Measurements from ENCODE around the gene CCM2.

- TF ChIP-seq CTCF (conservative IDR thresholded peaks at IDR 0.05; ENCODE audit: low read depth in 2 of 2) (no peak), EZH2 (IDR thresholded peaks at IDR 0.05; ENCODE audit: low read depth, unreplicated experiment) (no peak)
- TF ChIP-seq, protein P1, sequence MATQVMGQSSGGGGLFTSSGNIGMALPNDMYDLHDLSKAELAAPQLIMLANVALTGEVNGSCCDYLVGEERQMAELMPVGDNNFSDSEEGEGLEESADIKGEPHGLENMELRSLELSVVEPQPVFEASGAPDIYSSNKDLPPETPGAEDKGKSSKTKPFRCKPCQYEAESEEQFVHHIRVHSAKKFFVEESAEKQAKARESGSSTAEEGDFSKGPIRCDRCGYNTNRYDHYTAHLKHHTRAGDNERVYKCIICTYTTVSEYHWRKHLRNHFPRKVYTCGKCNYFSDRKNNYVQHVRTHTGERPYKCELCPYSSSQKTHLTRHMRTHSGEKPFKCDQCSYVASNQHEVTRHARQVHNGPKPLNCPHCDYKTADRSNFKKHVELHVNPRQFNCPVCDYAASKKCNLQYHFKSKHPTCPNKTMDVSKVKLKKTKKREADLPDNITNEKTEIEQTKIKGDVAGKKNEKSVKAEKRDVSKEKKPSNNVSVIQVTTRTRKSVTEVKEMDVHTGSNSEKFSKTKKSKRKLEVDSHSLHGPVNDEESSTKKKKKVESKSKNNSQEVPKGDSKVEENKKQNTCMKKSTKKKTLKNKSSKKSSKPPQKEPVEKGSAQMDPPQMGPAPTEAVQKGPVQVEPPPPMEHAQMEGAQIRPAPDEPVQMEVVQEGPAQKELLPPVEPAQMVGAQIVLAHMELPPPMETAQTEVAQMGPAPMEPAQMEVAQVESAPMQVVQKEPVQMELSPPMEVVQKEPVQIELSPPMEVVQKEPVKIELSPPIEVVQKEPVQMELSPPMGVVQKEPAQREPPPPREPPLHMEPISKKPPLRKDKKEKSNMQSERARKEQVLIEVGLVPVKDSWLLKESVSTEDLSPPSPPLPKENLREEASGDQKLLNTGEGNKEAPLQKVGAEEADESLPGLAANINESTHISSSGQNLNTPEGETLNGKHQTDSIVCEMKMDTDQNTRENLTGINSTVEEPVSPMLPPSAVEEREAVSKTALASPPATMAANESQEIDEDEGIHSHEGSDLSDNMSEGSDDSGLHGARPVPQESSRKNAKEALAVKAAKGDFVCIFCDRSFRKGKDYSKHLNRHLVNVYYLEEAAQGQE (IDR thresholded peaks at IDR 0.05; ENCODE audit: unreplicated experiment): no peak
Measured at GRCh38 chr7:44956157-44956766, 43.7 kb upstream of the CCM2 start.

All from GM23338 (cell line).